ENCODE results near the gene TMX1.

GRCh38 chr14:51289169-51289568 lies 49.1 kb downstream of the TMX1 start:
- TF ChIP-seq CTCF (conservative IDR thresholded peaks at IDR 0.05; ENCODE audit: low read depth, low read length) (no peak), EZH2 (IDR thresholded peaks at IDR 0.05; ENCODE audit: low read length, unreplicated experiment) (no peak)
